Stimulated activated CD8-positive, alpha-beta memory T cell treated with anti-CD3 and anti-CD28 coated beads, Interleukin-15, amount 100 ng/mL, for 4 hours (primary cell): ENCODE results near the gene SORL1-AS1.
A peak's percentile ranks its signal among the peaks of the same experiment; 100 is the strongest.

ENCODE experiments used
- DNase-seq, 2 donors: peaks; one replicate each; pipeline ENCODE4 v3.0.0-alpha.2; 2020; ENCODE audit warnings: low read depth in 2 of 2

SORL1-AS1 gene

GRCh38 chr11:121476379-121477032, 23.7 kb upstream of the SORL1-AS1 start:
- no peak for DNase-seq

GRCh38 chr11:121474680-121475079, 21.9 kb upstream of the SORL1-AS1 start:
- DNase-seq: no peak

GRCh38 chr11:121473064-121473777, 20.5 kb upstream of the SORL1-AS1 start:
- DNase-seq: no peak

GRCh38 chr11:121472312-121472711, 19.5 kb upstream of the SORL1-AS1 start:
- no peak for DNase-seq

- DNase-seq: no peak
Observed at GRCh38 chr11:121471167-121471566, 18.4 kb upstream of the SORL1-AS1 start.

- DNase-seq: no peak
Observed at GRCh38 chr11:121469910-121470309, 17.1 kb upstream of the SORL1-AS1 start.

GRCh38 chr11:121467965-121468364, 15.2 kb upstream of the SORL1-AS1 start:
- DNase-seq: peak; percentile 62 to 84

GRCh38 chr11:121467471-121467870, 14.7 kb upstream of the SORL1-AS1 start:
- no peak for DNase-seq

GRCh38 chr11:121466063-121466794, 13.5 kb upstream of the SORL1-AS1 start:
- peak in 1 of 2 donors; percentile 21 for DNase-seq

GRCh38 chr11:121465709-121466062, 12.9 kb upstream of the SORL1-AS1 start:
- DNase-seq: no peak

GRCh38 chr11:121464352-121464946, 11.7 kb upstream of the SORL1-AS1 start:
- DNase-seq: peak; percentile 61 to 76

- DNase-seq: no peak
Observed at GRCh38 chr11:121463689-121464335, 11.0 kb upstream of the SORL1-AS1 start.

- DNase-seq: no peak
Observed at GRCh38 chr11:121461843-121462242, 9.1 kb upstream of the SORL1-AS1 start.

GRCh38 chr11:121460941-121461514, 8.3 kb upstream of the SORL1-AS1 start:
- no peak for DNase-seq

- DNase-seq: no peak
Observed at GRCh38 chr11:121459413-121460017, 6.7 kb upstream of the SORL1-AS1 start.

- no peak for DNase-seq
Observed at GRCh38 chr11:121458551-121458950, 5.8 kb upstream of the SORL1-AS1 start.

- DNase-seq: no peak
Observed at GRCh38 chr11:121456816-121457431, 4.2 kb upstream of the SORL1-AS1 start.

GRCh38 chr11:121456151-121456550, 3.4 kb upstream of the SORL1-AS1 start:
- DNase-seq: no peak

GRCh38 chr11:121455115-121455514, 2.3 kb upstream of the SORL1-AS1 start:
- DNase-seq: no peak

GRCh38 chr11:121453589-121454299, 977 bp upstream of the SORL1-AS1 start:
- DNase-seq: no peak
